AG04450 (cell line): Measurements from ENCODE around the gene ADAM10. TPM values are rescaled to one million over a fixed set of nuclear protein-coding genes. Genes with fewer than 3 reads are reported as not detected.

Source experiments
- CTCF ChIA-PET: fragments of 300-600, 350-600 bp; formaldehyde crosslinking; extraction: SDS; loops from one replicate; lab custom pipeline; 2022; ENCODE audit warnings: antibody characterized with exemption, inconsistent platforms; lab: Charles Lee
- POLR2A ChIA-PET: fragments of 350-600 bp; formaldehyde crosslinking; extraction: SDS; loops from one replicate; lab custom pipeline; 2021; ENCODE audit warnings: antibody characterized with exemption, inconsistent platforms; lab: Yijun Ruan, JAX
- DNase-seq: peaks from one replicate; pipeline ENCODE4 v3.0.0-alpha.2; 2011; ENCODE audit warnings: low read depth, low spot score
- H3K27ac ChIP-seq: one replicate; pipeline ENCODE4 v1.5.1; 2012; ENCODE audit warnings: low read depth, low read length, control low read depth
- H3K27me3 ChIP-seq: one replicate; pipeline ENCODE4 v1.6.0; 2012; ENCODE audit warnings: low read length; ENCODE audit not compliant: control insufficient read depth, insufficient read depth
- H3K4me3 ChIP-seq: 2 replicates; pipeline ENCODE4 v1.5.1; 2011; ENCODE audit warnings: mild to moderate bottlenecking, low read depth, low read length, control low read depth
- H3K9me3 ChIP-seq: 2 replicates; pipeline ENCODE4 v1.5.1; 2012; ENCODE audit warnings: low read length; ENCODE audit not compliant: control insufficient read depth, insufficient read depth
- polyA plus RNA-seq: library from polyadenylated mRNA; depleted of rRNA; stranded (reverse); fragments of >200 nt; gene quantifications from 2 replicates; pipeline ENCODE4 v1.2.3, GENCODE V29; 2011
- TF ChIP-seq, protein P1 (sequence below): IDR thresholded peaks from 2 replicates; pipeline ENCODE4 v1.5.1; 2011; ENCODE audit warnings: low read depth, low read length, control low read depth, inconsistent platforms

Gene ADAM10
- polyA plus RNA-seq, 1 experiment: 220 TPM

GRCh38 chr15:58686286-58686685 lies 63.2 kb downstream of the ADAM10 start:
- no peaks in the 10 kb centered on the region; the same call in 1 of the 2 replicates for H3K9me3 ChIP-seq
- H3K4me3 ChIP-seq: no peak overlapping the region
- H3K27me3 ChIP-seq: no peaks in the 10 kb centered on the region
- CTCF ChIA-PET: interaction anchor here (0.7 kb wide), 1 partner anchor 229 kb away, joined by 5 read pairs; no protein-coding TSS in a partner anchor
- no peak for DNase-seq
- no peak overlapping the region for H3K27ac ChIP-seq
- POLR2A ChIA-PET: no interaction called here
- TF ChIP-seq, protein P1, sequence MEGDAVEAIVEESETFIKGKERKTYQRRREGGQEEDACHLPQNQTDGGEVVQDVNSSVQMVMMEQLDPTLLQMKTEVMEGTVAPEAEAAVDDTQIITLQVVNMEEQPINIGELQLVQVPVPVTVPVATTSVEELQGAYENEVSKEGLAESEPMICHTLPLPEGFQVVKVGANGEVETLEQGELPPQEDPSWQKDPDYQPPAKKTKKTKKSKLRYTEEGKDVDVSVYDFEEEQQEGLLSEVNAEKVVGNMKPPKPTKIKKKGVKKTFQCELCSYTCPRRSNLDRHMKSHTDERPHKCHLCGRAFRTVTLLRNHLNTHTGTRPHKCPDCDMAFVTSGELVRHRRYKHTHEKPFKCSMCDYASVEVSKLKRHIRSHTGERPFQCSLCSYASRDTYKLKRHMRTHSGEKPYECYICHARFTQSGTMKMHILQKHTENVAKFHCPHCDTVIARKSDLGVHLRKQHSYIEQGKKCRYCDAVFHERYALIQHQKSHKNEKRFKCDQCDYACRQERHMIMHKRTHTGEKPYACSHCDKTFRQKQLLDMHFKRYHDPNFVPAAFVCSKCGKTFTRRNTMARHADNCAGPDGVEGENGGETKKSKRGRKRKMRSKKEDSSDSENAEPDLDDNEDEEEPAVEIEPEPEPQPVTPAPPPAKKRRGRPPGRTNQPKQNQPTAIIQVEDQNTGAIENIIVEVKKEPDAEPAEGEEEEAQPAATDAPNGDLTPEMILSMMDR: no peak

DNA sequence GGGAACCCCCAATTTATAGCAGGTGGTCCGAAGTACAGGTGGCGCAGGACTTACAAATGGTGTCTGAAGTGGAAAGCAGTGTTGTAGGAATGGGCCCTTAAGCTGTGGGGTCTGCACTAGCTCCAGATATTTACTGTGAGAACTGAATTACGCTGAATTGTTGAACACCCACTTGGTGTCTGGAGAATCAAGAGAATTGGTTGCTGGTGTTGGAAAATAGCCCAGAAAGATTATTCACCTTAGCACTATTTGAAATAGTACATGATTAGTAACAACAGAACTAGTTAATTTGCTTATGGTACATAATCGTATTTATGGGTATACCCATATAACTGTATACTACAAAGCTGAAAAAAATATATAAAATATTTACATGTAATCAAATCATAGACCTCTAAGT lies 64.8 kb downstream of the ADAM10 start:
- no peaks in the 10 kb centered on the region; the same call in 1 of the 2 replicates for H3K9me3 ChIP-seq
- H3K27ac ChIP-seq: no peak overlapping the region
- CTCF ChIA-PET: no interaction called here
- DNase-seq: no peak
- no peak overlapping the region for H3K4me3 ChIP-seq
- POLR2A ChIA-PET: no interaction called here
- H3K27me3 ChIP-seq: no peaks in the 10 kb centered on the region
- TF ChIP-seq, protein P1: no peak

DNA sequence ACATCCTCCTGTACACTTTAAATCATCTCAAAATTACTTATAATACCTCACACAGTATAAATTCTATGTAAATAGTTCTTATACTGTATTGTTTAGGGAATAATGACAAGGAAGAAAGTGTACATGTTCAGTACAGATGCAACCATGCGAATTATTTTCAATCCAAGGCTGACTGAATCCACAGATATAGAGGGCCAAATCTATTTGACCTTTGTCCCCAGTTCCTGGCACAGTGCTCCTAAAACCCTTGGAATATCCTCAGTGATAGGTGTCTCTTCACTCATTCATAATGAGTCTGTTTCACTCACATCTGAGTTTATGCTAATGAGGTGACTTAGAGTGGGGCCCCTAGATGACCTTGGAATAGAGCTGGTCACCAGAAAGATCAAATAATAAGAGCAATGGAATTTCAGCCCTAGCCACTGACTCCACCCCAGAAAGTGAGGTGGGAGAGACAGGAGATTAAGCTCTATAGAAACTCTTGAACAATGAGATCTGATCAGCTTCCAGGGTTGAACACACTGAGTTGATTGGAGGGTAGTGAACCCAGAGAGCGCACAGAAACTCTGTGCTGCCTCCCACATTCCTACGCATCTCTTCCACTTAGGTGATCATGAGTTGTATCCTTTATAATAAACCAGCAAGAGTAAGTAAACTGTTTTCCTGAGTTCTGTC lies 65.3 kb downstream of the ADAM10 start:
- Histone ChIP-seq H3K27ac (no peak overlapping the region), H3K27me3 (no peaks in the 10 kb centered on the region), H3K4me3 (no peak overlapping the region), H3K9me3 (no peaks in the 10 kb centered on the region; the same call in 1 of the 2 replicates)
- ChIA-PET POLR2A (no interaction called here), CTCF (no interaction called here)
- TF ChIP-seq, protein P1: no peak
- DNase-seq: no peak

DNA sequence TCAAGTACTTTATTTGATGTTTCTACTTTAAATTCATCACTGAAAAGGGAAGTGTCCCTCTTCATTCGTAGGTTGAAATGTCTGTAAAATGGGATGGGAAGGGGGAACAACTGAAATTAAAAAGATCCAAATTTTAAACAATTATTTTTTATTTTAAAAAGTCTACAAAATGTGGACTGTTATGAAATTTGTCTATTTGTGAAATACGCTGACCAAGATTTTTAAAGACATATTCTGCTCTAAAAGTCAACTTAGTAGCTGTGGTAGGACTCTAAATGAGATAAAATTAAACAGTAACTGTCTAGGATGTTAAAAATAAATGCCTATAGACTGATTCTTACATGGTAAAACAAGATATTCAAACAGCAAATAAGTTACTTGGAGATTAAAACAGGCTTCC lies 67.3 kb downstream of the ADAM10 start:
- ChIA-PET POLR2A (no interaction called here), CTCF (no interaction called here)
- TF ChIP-seq, protein P1: no peak
- DNase-seq: no peak
- no peak overlapping the region for H3K4me3 ChIP-seq
- H3K27ac ChIP-seq: no peak overlapping the region
- H3K27me3 ChIP-seq: no peaks in the 10 kb centered on the region
- no peaks in the 10 kb centered on the region; the same call in 1 of the 2 replicates for H3K9me3 ChIP-seq

DNA sequence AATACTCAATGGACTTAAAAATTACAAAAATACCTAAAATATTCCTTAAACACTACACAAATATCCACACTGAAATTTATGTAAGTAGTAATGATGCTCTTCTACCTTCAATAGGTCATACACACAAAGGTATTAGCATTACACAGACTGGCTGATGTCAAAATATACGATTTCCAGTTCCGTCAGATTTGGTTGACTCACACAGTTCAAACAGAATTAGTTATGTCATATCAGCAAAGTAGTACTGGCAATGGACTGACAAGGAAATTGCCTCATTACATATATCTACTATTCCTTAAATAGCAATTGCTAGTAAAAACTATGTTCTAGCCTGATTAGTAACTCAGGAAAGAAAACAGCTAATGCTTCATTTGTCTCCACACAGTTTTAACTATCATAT lies 70.8 kb downstream of the ADAM10 start:
- POLR2A ChIA-PET: no interaction called here
- DNase-seq: no peak

More for the DNA sequence above, 70.8 kb downstream of the ADAM10 start:
- TF ChIP-seq, protein P1: no peak
- Histone ChIP-seq H3K27ac (no peak overlapping the region), H3K9me3 (no peaks in the 10 kb centered on the region), H3K27me3 (no peaks in the 10 kb centered on the region), H3K4me3 (no peak overlapping the region)
- CTCF ChIA-PET: interaction anchor here (0.6 kb wide), 1 partner anchor 48 kb away, joined by 4 read pairs; no protein-coding TSS in a partner anchor
